CD4-positive, alpha-beta T cell treated with Interleukin-4 for 1 hour (primary cell): ENCODE data around the gene SUN1.
"Not testable (repeated sequence)": the region's sequence is repeated elsewhere in the genome, so short reads cannot be mapped to it uniquely, and the experiment has no call there.

Experiments used
- DNase-seq, 2 donors: peaks; one replicate each; pipeline ENCODE4 v3.0.0-alpha.2; 2020 to 2022

Gene SUN1

DNA sequence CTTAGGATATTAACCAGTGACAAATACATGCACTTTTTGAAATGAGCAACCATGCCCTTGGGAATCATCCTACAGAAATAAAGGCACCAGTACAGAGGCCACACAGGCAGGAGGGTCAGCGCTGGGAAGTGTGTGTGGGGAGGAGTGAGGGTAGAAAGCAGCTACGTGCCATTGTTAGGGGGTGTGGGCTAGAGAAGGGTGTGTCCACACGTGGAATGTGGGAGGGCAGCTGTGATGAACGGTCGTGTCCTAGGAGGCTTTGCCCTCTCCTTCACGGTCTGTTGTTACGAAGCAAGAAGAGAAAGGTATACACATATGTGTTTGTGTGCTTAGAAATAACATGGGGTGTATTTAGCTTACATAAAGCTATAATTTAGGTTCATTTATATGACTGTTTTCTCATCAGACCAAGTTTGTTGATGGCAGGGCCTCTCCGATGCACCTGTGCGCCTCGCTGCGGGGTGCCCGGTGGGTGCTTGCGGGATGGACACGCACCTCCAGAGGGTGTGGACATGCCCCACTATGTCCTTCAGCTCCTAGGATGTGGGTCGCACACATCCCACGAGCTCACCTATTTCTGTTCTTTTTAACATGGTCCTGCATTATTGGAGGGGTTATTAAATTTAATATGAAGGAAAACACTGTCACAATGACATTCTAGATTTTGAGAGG is 27.2 kb downstream of the SUN1 start:
- DNase-seq = no peak

DNA sequence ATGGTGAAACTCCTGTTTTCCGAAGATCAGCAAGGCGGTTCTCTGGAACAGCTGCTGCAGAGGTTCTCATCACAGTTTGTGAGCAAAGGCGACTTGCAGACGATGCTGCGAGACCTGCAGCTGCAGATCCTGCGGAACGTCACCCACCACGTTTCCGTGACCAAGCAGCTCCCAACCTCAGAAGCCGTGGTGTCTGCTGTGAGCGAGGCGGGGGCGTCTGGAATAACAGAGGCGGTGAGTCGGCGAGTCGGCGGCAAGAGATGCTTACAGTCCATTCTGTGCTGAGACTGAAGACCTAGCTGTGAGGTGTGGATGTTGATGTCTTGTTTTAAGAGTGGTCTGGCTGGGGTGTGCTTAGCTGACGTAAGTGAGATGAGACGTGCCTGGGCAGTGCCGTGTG is 27.9 kb downstream of the SUN1 start:
- no peak for DNase-seq

DNA sequence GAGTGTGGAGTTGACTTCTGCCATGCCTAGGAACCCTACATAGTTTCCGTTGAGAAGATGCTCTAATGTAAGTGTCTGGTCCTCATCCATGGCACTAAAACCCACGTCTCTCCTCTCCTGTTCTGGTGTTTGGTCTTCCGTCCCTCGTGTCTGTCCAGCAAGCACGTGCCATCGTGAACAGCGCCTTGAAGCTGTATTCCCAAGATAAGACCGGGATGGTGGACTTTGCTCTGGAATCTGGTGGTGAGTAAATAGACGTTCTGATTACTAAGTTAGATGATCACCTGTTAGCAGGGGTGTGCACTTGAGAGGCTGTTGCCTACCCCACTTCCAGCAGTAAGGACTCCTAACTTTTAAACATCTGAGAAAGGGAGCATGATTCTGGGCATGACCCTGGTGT is 28.9 kb downstream of the SUN1 start:
- no peak for DNase-seq

DNA sequence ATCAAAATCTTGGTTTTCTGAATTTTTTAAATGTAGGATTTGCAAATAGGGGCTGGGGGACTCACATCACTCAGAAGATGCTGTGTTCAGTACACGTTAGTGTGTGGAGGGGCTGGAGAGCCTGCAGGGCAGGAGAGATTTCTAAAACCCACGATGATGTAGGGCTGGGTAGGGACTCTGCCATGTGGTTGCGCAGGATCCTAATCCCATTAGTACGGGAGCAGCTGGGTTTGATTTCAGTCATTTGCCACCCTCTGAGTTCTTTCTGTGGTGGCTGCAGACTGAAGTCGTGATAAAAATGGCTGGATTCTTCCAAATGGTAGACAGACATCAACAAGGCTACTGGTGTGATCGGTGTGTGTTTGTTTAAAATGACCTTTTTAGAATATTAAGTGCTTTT is 29.9 kb downstream of the SUN1 start:
- DNase-seq = no peak

DNA sequence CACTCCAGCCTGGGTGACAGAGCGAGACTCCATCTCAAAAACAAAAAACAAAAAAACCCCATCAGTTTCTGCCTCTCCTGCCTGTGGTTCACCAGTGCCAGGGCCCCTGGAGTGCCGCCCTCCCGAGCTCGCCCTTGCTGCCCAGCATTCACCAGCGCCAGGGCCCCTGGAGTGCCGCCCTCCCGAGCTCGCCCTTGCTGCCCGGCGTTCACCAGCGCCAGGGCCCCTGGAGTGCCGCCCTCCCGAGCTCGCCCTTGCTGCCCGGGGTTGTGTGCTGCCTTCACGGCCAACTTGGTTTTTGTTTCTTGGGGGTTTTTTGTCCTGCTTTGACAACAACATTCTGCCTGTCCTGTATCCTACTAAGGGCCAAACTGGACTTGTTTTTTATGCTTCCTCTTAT is 30.8 kb downstream of the SUN1 start:
- no peak for DNase-seq

DNA sequence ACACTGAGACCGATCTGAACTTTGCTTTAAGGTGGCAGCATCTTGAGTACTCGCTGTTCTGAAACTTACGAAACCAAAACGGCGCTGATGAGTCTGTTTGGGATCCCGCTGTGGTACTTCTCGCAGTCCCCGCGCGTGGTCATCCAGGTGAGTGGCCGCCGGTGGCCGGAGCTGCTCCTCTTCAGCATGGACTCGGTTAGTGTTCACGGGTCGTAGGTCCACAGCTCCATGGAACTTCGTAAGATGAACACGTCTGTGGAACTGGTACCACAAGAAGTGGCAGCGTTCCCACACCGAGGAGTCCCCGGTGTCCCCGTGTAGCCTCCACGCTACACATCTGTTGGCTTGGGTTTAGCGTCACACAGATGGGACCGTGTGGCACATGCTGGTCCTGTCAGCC is 33.6 kb downstream of the SUN1 start:
- no peak for DNase-seq

DNA sequence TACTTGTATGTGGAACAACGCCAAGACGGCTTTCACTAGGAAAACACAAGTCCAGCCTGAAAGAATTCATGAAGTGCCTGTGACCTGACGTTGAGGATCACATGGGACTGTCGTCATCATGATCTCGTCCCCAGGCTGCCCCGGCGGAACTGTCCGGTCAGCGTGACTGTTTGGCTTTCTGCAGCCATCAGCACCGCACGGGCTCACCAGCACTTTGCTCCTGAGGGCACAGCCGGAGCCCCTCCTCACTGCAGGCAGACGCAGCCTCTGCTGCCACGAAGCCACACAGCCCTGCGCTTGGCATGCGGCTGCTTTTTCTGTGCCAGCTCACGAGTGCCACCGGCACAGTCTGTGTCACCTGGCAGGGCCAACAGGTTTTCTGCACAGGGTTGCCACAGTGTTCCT is 34.7 kb downstream of the SUN1 start:
- no peak for DNase-seq

DNA sequence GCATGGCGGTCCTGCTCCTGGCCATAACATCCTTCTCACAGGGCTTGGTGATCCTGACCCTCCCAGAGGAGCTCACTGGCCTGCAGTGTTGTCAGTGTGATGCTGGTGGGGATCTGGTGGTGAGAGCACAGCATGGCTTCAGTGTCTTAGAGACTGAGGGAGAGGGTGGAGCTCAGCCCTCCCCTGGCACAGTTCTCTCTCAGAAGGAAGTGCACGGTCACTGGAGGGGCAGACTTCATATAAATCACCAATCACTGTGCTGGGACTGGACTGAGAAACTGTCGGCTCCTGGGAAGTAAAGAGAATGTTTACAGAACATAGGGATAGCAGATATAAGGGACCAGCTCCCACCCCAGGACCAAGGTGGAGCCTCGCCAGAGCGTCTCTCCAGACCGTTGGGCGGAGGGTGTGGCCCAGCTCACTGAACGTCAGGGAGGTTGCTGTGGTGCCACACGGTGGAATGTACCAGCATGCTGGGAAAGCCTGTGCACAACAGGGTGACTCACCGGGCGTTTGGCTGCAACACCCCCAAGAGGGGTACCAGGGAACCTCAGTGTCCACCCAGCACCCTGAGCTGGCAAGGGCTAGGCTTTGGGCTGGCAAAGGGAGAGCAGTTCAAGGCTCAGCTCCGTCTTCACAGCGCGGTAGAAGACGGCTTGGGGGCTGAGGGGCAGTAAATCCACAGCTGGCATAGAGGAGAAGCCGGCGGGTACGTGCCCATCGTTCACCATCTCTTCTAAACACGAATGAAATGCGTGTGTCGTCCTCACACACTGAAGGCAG is 35.3 kb downstream of the SUN1 start:
- DNase-seq = no peak

DNA sequence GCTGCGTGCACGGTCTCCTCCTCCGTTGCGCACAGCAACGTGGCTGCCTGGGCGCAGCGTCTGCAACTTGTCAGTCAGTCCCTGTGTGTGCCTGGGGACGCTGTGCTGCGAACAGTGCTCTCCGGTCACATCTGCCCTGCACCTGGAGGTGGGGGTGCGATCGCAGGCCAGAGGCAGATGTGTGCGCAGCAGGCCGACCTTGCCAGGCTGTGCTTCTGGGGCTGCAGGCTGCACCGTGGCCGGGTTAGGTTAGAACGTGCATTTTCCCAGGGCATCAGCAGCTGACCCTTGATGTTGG is 35.9 kb downstream of the SUN1 start:
- no peak for DNase-seq

DNA sequence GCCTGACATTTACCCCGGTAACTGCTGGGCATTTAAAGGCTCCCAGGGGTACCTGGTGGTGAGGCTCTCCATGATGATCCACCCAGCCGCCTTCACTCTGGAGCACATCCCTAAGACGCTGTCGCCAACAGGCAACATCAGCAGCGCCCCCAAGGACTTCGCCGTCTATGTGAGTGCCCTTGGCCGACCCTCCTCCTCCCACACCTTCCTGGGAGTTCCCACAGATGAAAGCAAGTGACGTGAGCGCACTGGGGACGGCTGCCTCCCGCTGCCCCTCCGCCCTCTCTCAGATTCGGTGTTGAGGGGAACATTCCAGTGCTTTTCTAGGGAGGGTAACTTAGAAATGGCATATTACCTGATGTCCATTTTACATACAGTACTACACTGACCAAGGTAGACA is 37.1 kb downstream of the SUN1 start:
- DNase-seq = no peak

DNA sequence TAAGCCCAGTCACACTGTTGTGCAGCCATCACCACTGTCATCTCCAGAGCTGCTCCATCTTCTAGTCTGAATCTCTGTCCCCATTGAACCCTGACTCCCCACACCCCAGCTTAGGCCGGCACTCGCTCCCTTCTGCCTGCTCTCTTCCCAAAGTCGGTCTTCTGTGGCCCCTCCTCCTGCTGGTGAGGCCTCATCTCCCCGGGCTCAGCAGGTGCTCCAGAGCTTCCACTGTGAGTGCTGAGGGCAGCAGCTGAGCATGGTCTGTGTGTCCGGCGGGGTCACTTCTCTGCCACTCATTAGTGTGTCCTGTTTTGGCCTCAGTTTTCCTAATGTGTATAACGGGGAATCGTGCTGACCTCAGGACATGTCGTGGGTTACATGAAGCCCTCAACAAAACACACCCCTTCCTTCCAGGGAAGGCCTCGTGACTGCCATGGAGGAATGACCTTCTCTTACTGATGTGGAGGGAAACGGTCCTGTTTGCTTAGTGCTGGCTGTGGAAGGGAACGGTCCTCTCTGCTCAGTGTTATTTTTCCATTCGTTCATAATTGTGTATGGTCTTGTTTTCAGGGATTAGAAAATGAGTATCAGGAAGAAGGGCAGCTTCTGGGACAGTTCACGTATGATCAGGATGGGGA is 39.7 kb downstream of the SUN1 start:
- no peak for DNase-seq

DNA sequence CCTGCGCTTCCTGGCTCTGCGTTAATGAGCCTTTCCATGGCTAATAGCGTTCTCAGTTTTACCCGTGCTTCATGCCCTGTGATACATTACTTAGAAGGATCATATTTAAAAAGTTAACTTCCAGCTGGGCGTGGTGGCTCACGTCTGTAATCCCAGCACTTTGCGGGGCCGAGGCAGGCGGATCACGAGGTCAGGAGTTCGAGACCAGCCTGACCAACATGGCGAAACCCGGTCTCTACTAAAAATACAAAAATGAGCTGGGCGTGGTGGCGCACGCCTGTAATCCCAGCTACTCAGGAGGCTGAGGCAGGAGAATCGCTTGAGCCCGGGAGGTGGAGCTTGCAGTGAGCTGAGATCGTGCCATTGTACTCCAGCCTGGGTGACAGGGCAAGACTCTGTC is 40.4 kb downstream of the SUN1 start:
- DNase-seq = not testable (repeated sequence)

DNA sequence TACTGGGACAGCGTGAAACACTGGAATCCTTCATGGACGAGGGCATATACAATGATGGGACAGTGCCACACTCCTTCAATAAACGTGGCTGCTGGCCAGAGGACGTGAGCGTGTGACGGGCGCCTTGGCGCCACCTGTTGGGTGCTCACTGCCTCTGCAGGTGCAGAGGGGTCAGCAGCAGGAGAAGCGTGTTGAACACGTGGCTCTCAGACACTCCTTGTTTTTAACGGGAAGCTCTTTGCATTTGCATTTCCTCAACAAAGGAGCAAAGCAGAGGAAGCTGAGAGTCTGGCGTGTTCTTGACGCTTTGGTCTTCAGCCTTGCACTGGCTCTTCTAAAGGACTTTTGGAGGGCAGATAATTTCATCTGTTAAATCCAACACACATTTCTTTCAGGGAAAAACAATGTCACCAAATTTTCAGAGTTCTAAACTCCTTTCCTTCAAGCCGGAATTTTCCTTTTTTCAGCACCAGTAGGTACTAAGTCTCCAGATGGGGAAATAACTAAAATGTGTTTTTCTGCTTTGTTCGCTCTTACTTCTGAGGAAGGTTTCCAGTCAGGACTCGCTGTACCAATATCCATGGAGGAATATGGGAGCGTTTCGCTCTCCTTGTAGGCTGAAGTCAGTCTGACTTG is 41.2 kb downstream of the SUN1 start:
- peak; percentile 76 to 81 for DNase-seq

DNA sequence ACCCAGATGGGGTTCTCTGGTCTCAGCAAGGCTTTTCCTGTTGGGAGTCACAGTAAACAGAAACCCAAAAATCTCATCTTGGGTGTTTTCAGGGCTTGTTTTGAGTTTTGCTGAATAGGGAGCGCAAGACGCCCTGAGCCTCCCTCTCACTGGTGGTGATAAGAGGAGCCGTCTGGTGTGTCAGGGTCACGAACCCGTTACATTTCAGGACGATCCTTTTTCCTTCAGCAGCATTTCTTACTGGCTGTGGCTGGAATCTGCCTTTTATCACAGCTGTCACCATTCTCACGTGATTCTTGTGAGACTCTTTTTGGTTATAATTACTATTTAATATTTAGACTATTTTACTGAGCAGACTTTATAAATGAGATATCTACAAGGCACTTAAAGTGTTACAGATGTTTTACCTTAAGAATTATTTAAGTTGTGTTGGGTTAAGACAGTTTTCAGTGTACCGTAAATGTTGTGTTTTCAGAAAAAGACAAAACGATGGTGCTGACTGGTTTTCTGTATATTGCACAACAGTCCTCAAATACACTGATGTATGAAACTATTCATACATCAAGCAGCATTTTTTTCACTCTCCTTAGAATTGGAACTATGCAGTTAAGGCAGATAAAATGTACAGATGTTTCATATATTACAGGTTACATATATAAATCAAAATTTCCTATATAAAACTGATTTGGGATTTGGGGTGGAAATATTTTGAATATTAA is 41.9 kb downstream of the SUN1 start:
- DNase-seq = no peak

DNA sequence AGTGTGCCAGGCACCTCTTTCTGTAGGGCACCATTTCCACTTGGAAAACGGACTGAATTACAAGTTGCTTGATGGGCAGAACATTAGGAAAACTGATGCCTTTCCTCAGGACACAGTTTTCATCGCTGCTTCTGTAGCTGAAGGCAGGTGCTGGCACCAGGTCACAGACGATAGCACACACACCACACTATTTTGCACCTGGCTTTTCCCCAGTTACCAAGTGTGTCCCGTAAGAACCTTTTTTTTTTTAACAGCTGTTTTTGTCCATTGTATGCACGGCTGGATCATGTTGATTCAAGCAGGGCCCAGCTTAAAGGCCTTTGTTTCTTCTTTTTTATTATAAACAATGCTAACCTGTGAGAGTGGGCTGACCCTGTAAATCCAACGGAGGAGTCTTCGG is 42.8 kb downstream of the SUN1 start:
- no peak for DNase-seq

DNA sequence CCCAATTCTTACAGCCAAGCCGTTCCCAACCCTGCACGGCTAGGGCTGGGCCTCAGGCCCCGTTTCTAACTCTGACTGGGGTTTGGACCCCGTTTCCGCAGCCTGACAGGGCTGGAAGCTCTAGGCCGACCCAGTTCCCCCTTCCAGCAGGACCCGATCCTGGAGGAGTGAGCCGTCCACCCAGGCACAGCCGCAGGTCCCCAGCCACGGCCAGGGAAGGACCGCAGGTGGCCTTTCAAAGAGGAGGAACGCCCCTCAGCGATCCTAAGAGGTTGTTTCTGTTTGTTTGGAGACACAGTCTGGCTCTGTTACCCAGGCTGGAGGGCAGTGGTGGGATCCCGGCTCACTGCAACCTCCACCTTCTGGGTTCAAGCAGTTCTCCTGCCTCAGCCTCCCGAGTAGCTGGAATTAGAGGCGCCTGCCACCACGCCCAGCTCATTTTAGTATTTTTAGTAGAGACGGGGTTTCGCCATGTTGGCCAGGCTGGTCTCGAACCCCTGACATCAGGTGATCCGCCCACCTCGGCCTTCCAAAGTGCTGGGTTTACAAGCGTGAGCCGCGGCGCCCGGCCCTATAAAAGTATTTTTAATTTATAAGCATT is 43.3 kb downstream of the SUN1 start:
- no peak for DNase-seq

DNA sequence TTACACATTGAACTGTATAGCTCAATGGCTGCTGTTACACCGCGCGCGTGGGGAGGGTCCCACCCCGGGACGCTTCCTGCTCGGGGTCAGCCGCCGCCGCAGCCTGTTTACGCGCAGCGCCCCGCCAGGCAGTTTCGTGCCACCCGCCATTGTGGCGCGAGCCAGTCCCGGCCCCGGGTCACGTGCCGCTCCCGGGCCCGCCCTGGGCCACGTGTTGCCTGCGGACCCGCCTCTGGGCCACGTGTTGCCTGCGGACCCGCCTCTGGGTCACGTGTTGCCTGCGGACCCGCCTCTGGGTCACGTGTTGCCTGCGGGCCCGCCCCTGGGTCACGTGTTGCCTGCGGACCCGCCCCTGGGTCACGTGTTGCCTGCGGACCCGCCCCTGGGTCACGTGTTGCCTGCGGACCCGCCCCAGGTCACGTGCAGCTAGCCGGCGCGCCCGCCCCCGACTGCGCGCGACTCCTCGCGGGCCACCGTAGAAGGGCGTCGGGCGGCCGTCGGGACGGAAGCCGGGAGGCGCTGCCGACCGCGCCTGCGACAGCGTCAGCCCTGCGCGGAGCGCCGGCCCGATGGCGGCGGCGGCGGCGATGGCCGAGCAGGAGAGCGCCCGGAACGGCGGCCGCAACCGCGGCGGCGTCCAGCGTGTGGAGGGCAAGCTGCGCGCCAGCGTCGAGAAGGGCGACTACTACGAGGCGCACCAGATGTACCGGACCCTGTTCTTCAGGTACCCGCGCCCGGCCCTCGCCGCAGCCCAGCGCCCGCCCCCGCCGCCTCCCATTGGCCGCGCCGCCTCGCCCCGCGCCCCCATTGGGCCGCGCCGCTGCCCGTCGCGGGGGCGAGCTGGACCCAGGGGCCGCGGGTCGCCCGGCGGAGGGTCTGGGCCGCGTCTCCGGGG is 44.0 kb downstream of the SUN1 start, which contains the start of gene GET4:
Gene GET4, plus strand, starts transcription at position 478 of the 895 bp plus-strand sequence. Its CDS starts 92 bp downstream, at position 570.
- peak; percentile 98 to 99 for DNase-seq

DNA sequence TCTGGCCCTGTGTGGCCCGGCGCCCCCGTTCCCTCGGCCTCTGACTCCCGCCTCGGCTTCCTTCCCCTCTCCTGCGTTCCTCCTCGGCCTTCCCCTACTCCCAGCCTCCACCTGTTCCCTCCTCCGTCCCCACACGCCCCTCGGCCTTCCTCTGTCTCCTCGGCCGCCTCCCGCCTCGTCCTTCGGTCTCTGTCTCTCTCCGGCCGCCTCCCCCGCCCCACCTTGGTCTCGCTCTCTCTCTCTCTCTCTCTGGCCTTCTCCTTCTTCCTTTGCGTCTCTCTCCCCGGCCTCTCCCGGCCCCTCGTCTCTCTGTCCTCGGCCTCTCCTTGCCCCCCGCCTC is 44.7 kb downstream of the SUN1 start:
- DNase-seq = no peak

DNA sequence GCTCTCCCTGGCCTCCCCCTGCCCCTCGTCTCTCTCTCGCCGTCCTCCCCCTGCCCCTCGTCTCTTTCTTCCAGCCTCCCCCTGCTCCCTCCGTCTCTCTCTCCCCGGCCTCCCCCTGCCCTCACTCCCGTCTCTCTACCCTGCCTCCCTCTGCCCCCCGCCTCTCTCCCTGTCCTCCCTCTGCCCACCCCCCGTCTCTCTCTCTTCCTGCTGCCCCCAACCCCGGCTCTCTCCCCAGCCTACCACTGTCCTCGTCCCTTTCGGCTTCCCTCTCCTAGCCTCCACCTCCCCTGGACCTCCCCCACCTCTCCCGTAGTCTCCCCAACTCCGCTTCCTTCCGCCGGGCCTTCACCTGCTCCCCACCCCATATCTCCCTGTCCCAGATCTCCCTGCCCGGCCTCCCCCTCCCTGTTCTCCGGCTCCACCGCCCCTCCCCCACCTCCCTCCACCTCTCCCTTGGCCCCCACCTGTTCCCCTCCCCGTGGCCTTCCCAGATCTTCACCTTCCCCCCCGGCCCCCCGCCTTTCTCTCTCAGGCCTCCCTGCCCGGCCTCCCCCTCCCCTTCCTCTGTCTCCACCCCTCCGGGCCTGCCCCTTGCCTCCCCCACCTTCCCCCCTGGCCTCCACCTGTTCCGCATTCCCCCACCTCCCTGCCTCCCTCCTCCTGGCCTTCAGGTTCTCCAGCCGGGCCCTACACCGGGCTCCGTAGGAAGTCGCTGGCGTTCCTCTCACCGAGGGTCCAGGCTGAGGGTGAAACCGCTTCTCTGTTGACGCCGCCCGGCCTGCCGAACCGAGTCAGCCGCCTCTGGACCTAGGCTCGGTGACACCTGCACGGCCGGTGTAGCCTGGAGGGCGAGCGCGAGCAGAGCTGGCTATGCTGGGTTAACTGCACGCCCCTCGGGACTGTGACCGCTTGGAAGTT is 45.3 kb downstream of the SUN1 start:
- DNase-seq = peak in 1 of 2 donors; percentile 10

DNA sequence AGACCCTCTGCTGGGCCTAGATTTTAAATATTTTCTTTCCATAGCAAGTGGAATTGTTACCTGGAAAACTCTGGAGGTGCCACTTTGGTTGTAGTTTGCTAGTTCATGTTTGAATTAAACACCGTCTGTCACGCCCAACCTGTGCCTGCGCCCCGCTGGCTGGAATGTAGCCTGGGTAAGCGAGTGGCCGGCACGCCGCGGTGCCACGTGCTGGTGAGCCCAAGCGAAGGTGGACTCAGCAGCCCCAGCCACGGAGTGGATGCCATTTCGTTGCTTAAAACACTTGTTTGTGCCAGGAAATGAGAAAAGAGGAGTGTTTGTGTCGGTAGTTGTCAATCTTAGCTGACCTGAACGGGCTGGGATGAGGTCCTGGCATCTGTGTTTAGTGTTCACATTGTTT is 46.8 kb downstream of the SUN1 start:
- DNase-seq = no peak

DNA sequence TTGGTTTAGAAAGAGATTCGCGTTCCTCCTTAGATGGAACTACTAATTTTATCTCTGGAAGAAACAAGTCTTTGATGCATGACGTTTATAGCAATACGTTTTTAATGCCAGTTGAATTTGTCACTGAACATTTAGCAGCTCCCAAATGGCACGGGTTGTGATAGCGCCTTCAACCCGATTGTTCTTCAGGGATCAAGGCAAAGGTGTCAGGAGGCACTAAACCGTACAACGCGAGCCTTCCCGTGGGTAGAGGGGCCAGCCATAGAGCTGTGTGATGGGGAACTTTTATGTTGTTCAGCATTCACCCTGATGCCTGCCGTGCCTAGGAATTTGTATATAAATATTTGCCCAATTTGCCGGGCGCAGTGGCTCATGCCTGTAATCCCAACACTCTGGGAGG is 47.4 kb downstream of the SUN1 start:
- DNase-seq = no peak
